HG03045 (cell line): ENCODE data around the gene WDR18.
A peak's percentile ranks its signal among the peaks of the same experiment; 100 is the strongest.
"Not testable (repeated sequence)": the region's sequence is repeated elsewhere in the genome, so short reads cannot be mapped to it uniquely, and the experiment has no call there.

Experiments used
- ATAC-seq: cut with Tn5 transposase; IDR thresholded peaks from one replicate; pipeline ENCODE4 v1.9.1; 2021; ENCODE audit warnings: mild to moderate bottlenecking, moderate library complexity; ENCODE audit not compliant: unreplicated experiment

The WDR18 gene

GRCh38 chr19:1018932-1019615, 34.9 kb downstream of the WDR18 start:
- no peak for ATAC-seq

- no peak for ATAC-seq
Measured at GRCh38 chr19:1019616-1019961, 35.4 kb downstream of the WDR18 start.

- no peak for ATAC-seq
Measured at GRCh38 chr19:1019980-1020867, 36.1 kb downstream of the WDR18 start.

- peak; percentile 80 for ATAC-seq
Measured at GRCh38 chr19:1020868-1021425, 36.8 kb downstream of the WDR18 start, which contains the start of gene TMEM259. TMEM259 (minus strand) TSS chr19:1021123; CDS start chr19:1020996, 127 bp downstream.

- ATAC-seq = not testable (repeated sequence)
Measured at GRCh38 chr19:1023883-1024188, 39.7 kb downstream of the WDR18 start.

GRCh38 chr19:1025080-1025479, 40.9 kb downstream of the WDR18 start:
- not testable (repeated sequence) for ATAC-seq

GRCh38 chr19:1025960-1026782, 42.0 kb downstream of the WDR18 start, which contains the start of gene CNN2:
CNN2 (plus strand) TSS chr19:1026608; CDS start chr19:1026662, 54 bp downstream.
- ATAC-seq = peak; percentile 51

GRCh38 chr19:1026783-1027649, 42.9 kb downstream of the WDR18 start:
- no peak for ATAC-seq

GRCh38 chr19:1027650-1028061, 43.5 kb downstream of the WDR18 start:
- no peak for ATAC-seq

- ATAC-seq = no peak
Measured at GRCh38 chr19:1028062-1028926, 44.1 kb downstream of the WDR18 start.

GRCh38 chr19:1032264-1032867, 48.2 kb downstream of the WDR18 start:
- ATAC-seq = no peak

GRCh38 chr19:1035998-1036621, 52.0 kb downstream of the WDR18 start:
- no peak for ATAC-seq

GRCh38 chr19:1037621-1038064, 53.5 kb downstream of the WDR18 start:
- ATAC-seq = no peak

GRCh38 chr19:1038978-1039645, 55.0 kb downstream of the WDR18 start:
- ATAC-seq = no peak

GRCh38 chr19:1039646-1040475, 55.7 kb downstream of the WDR18 start, which contains the start of gene ABCA7:
ABCA7 (plus strand) TSS chr19:1040107; CDS start chr19:1041362, 1,255 bp downstream.
- ATAC-seq = peak; percentile 70

- peak; percentile 44 for ATAC-seq
Measured at GRCh38 chr19:1040476-1041271, 56.5 kb downstream of the WDR18 start.
